SU-DHL-6 (cell line): ENCODE results near the gene MYLK4.

Experiments used
- H2AFZ ChIP-seq: fragments of 200-600 bp; sonication (generic); 2 replicates; pipeline ENCODE4 v1.6.1; 2014; ENCODE audit warnings: low read depth, mild to moderate bottlenecking, moderate library complexity, mixed read lengths, antibody characterized with exemption, low read length; ENCODE audit not compliant: severe bottlenecking
- H3F3A ChIP-seq: fragments of 200-600 bp; shearing (Covaris generic); 2 replicates; pipeline ENCODE4 v1.6.0; 2016; ENCODE audit warnings: antibody characterized with exemption, mild to moderate bottlenecking; ENCODE audit not compliant: insufficient read depth
- H3K27ac ChIP-seq: fragments of 200-600 bp; sonication (generic); 2 replicates; pipeline ENCODE4 v1.5.1; 2016; ENCODE audit warnings: low read depth, mild to moderate bottlenecking, low read length, moderate library complexity, mixed read lengths
- H3K27me3 ChIP-seq: fragments of 200-600 bp; sonication (generic), shearing (Covaris generic); 2 replicates; pipeline ENCODE4 v1.6.0; 2014; ENCODE audit warnings: mild to moderate bottlenecking, low read length
- H3K36me3 ChIP-seq: fragments of 200-600 bp; sonication (generic); 2 replicates; pipeline ENCODE4 v1.6.1; 2014; ENCODE audit warnings: mild to moderate bottlenecking, low read length, mixed read lengths
- H3K4me2 ChIP-seq: fragments of 300-600, 200-600 bp; shearing (Covaris generic), sonication (generic); 2 replicates; pipeline ENCODE4 v1.6.0; 2014; ENCODE audit warnings: low read length, low read depth, mild to moderate bottlenecking; ENCODE audit not compliant: poor library complexity, severe bottlenecking
- H3K4me3 ChIP-seq: fragments of 200-600 bp; sonication (generic); 2 replicates; pipeline ENCODE4 v1.5.1; 2014; ENCODE audit warnings: antibody characterized with exemption, low read length, mild to moderate bottlenecking, mixed read lengths; ENCODE audit not compliant: insufficient read depth, poor library complexity, severe bottlenecking
- H3K79me2 ChIP-seq: fragments of 200-600 bp; sonication (generic); 2 replicates; pipeline ENCODE4 v1.6.1; 2014; ENCODE audit warnings: mild to moderate bottlenecking, low read length, moderate library complexity; ENCODE audit not compliant: insufficient read depth
- H3K9ac ChIP-seq: fragments of 200-600 bp; sonication (generic); 2 replicates; pipeline ENCODE4 v1.7.0; 2014; ENCODE audit warnings: mild to moderate bottlenecking, low read length
- H3K9me2 ChIP-seq: fragments of 200-600 bp; sonication (generic); replicated peaks from 2 replicates; pipeline ENCODE4 v1.6.1; 2014; ENCODE audit warnings: low read length; ENCODE audit not compliant: insufficient read depth
- H3K9me3 ChIP-seq: fragments of 200-600 bp; sonication (generic); 2 replicates; pipeline ENCODE4 v1.6.1; 2014; ENCODE audit warnings: low read length, mixed read lengths; ENCODE audit not compliant: insufficient read depth
- H4K20me1 ChIP-seq: fragments of 200-600 bp; sonication (generic); 2 replicates; pipeline ENCODE4 v1.6.1; 2014; ENCODE audit warnings: low read depth, mild to moderate bottlenecking, antibody characterized with exemption, low read length, moderate library complexity, mixed read lengths
- CTCF ChIP-seq: fragments of 200-600 bp; sonication (generic); IDR thresholded peaks from one replicate; pipeline ENCODE4 v1.5.1; 2017; ENCODE audit warnings: antibody characterized with exemption, mild to moderate bottlenecking, low read length, moderate library complexity; ENCODE audit not compliant: insufficient read depth, poor library complexity, severe bottlenecking
- EZH2phosphoT487 ChIP-seq: fragments of 200-600 bp; sonication (generic), shearing (Covaris generic); conservative IDR thresholded peaks from 2 replicates; pipeline ENCODE4 v1.6.1; 2018; ENCODE audit warnings: mild to moderate bottlenecking, antibody characterized with exemption, low read length, moderate library complexity, mixed read lengths

The MYLK4 gene

DNA sequence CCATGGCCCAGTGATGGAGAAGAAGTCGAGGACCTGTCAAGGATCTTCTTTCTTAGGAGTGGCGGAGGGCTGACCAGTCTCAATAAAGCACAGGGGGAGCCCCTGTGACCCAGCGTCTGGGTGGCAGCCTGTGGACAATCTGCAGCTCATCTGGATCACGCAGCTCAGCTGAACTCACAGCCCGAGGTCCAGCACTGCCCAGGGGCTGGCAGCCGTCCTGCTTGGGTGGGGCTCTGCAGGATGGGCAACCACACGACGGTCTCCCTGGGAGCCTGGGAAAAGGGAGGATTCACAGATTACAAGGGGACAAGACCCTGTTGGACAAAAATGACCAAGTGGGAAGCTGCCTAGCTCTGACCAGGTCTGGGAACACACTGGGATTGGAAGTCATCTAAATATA is 110.8 kb downstream of the MYLK4 start:
- Histone ChIP-seq H3K9me2 (no peaks in the 10 kb centered on the region), H3K36me3 (no peaks in the 10 kb centered on the region), H3K9ac (no peak overlapping the region), H3K27me3 (no peaks in the 10 kb centered on the region), H3F3A (no peaks in the 10 kb centered on the region), H3K9me3 (no peaks in the 10 kb centered on the region), H3K4me2 (no peak overlapping the region), H3K27ac (no peak overlapping the region), H2AFZ (no peak overlapping the region), H3K4me3 (no peak overlapping the region), H4K20me1 (no peaks in the 10 kb centered on the region), H3K79me2 (no peaks in the 10 kb centered on the region)
- TF ChIP-seq EZH2phosphoT487: no peak
- no peak for TF ChIP-seq CTCF

DNA sequence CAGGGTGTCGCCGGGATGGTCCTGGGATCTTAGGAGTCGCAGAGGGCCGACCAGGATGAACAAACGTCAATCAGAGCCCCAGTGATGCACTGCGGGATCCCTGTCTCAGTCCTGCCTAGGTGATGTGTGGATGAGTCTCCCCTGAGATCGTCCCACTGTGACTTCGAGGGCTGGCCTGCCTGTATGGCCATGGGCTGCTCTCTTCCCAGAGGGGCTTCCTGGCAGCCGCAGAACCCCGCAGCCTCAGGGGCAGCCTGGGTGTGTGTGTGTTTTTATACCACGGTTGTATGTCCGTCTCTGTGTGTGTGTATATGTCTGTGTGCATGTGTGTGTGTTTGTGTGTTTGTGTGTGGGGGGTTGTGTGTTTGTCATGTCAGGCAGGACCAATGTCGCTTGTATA is 111.6 kb downstream of the MYLK4 start:
- no peaks in the 10 kb centered on the region for H4K20me1 ChIP-seq
- no peak overlapping the region for H3K4me3 ChIP-seq
- H3K27me3 ChIP-seq: no peaks in the 10 kb centered on the region
- H3K9me3 ChIP-seq: no peaks in the 10 kb centered on the region
- no peak overlapping the region for H3K9ac ChIP-seq
- H3K79me2 ChIP-seq: no peaks in the 10 kb centered on the region
- no peak overlapping the region for H3K4me2 ChIP-seq
- no peaks in the 10 kb centered on the region for H3K9me2 ChIP-seq
- no peak for TF ChIP-seq EZH2phosphoT487
- TF ChIP-seq CTCF: no peak
- no peak overlapping the region for H3K27ac ChIP-seq
- no peak overlapping the region for H2AFZ ChIP-seq
- no peaks in the 10 kb centered on the region for H3F3A ChIP-seq
- H3K36me3 ChIP-seq: no peaks in the 10 kb centered on the region

- H3K36me3 ChIP-seq: no peaks in the 10 kb centered on the region
- no peaks in the 10 kb centered on the region for H4K20me1 ChIP-seq
- H3K27me3 ChIP-seq: 0 out of 2 replicates have a peak, but pooled peaks cover 3% of the 10 kb centered on the region
- H3K4me3 ChIP-seq: no peak overlapping the region
- H3K9ac ChIP-seq: no peak overlapping the region
- no peak overlapping the region for H3K27ac ChIP-seq
- no peak overlapping the region for H2AFZ ChIP-seq
- no peaks in the 10 kb centered on the region for H3K9me2 ChIP-seq
- TF ChIP-seq CTCF: no peak
- no peak for TF ChIP-seq EZH2phosphoT487
- no peaks in the 10 kb centered on the region for H3K9me3 ChIP-seq
- no peaks in the 10 kb centered on the region for H3F3A ChIP-seq
- H3K4me2 ChIP-seq: no peak overlapping the region
- H3K79me2 ChIP-seq: no peaks in the 10 kb centered on the region
Measured at GRCh38 chr6:2636672-2637071, 114.0 kb downstream of the MYLK4 start.
